DND-41 (cell line): ENCODE results near the gene TEN1.

Experiments
- ATAC-seq: fragments of 200-7000 bp; cut with Tn5 transposase; 3 replicates; pipeline ENCODE4 v1.9.1; 2021; ENCODE audit warnings: low read depth; ENCODE audit not compliant: insufficient read depth
- DNase-seq: peaks from one replicate; pipeline ENCODE4 v3.0.0-alpha.2; 2020
- H2AFZ ChIP-seq: 2 replicates; pipeline ENCODE4 v1.6.0; 2012; ENCODE audit warnings: low read depth, low read length
- H3K27ac ChIP-seq: 2 replicates; pipeline ENCODE4 v1.5.1; 2012; ENCODE audit warnings: low read length, inconsistent platforms
- H3K27me3 ChIP-seq: fragments of 200-600 bp; sonication (generic); 2 replicates; pipeline ENCODE4 v1.6.0; 2012; ENCODE audit warnings: low read length, mild to moderate bottlenecking, inconsistent platforms; ENCODE audit not compliant: insufficient read depth, poor library complexity
- H3K36me3 ChIP-seq: 2 replicates; pipeline ENCODE4 v1.5.1; 2012; ENCODE audit warnings: low read length, inconsistent platforms; ENCODE audit not compliant: insufficient read depth
- H3K4me1 ChIP-seq: 2 replicates; pipeline ENCODE4 v1.5.1; 2012; ENCODE audit warnings: mild to moderate bottlenecking, low read length; ENCODE audit not compliant: insufficient read depth
- H3K4me2 ChIP-seq: 2 replicates; pipeline ENCODE4 v1.6.0; 2012; ENCODE audit warnings: mild to moderate bottlenecking, moderate library complexity, low read length, inconsistent platforms; ENCODE audit not compliant: insufficient read depth
- H3K4me3 ChIP-seq, 2 experiments: fragments of 200-600 bp in 1 of 2; shearing (Covaris generic) in 1 of 2; 2 replicates each; pipeline ENCODE4 v1.5.1; 2012 to 2016; ENCODE audit warnings: inconsistent platforms in 2 of 2, low read length in 2 of 2, mild to moderate bottlenecking in 2 of 2, low read depth in 1 of 2, moderate library complexity in 1 of 2
- H3K79me2 ChIP-seq: 2 replicates; pipeline ENCODE4 v1.6.0; 2012; ENCODE audit warnings: low read length, inconsistent platforms; ENCODE audit not compliant: insufficient read depth
- H3K9ac ChIP-seq: 2 replicates; pipeline ENCODE4 v1.6.0; 2012; ENCODE audit warnings: low read depth, mild to moderate bottlenecking, inconsistent platforms, low read length, moderate library complexity
- H3K9me3 ChIP-seq: 2 replicates; pipeline ENCODE4 v1.5.1; 2012; ENCODE audit warnings: low read length, moderate library complexity, mild to moderate bottlenecking, inconsistent platforms; ENCODE audit not compliant: insufficient read depth, severe bottlenecking
- H4K20me1 ChIP-seq: 2 replicates; pipeline ENCODE4 v1.6.0; 2012; ENCODE audit warnings: low read length; ENCODE audit not compliant: insufficient read depth
- CTCF ChIP-seq: IDR thresholded peaks from 2 replicates; pipeline ENCODE4 v1.5.1; 2012; ENCODE audit warnings: borderline replicate concordance, low read length, moderate library complexity, mild to moderate bottlenecking; ENCODE audit not compliant: poor library complexity, severe bottlenecking; ENCODE audit errors: extremely low read depth
- EZH2 ChIP-seq: IDR thresholded peaks from 3 replicates; pipeline ENCODE4 v1.6.1; 2012; ENCODE audit warnings: borderline replicate concordance, low read depth, mild to moderate bottlenecking, moderate library complexity, low read length, inconsistent platforms; ENCODE audit not compliant: severe bottlenecking

TEN1 gene

GRCh38 chr17:76046064-76046463 lies 67.0 kb downstream of the TEN1 start:
- no peak overlapping the region for H3K4me3 ChIP-seq
- DNase-seq = no peak
- no peaks in the 10 kb centered on the region for H3K9me3 ChIP-seq
- peaks cover 96% of the 10 kb centered on the region for H3K36me3 ChIP-seq
- H3K4me2 ChIP-seq = no peak overlapping the region
- no peak overlapping the region for H3K9ac ChIP-seq
- no peak for TF ChIP-seq CTCF
- no peak for TF ChIP-seq EZH2
- H3K27me3 ChIP-seq = no peaks in the 10 kb centered on the region
- no peak overlapping the region for H3K27ac ChIP-seq
- H2AFZ ChIP-seq = no peak overlapping the region
- H3K4me1 ChIP-seq = no peaks in the 10 kb centered on the region
- no peaks in the 10 kb centered on the region; the same call in 1 of the 2 replicates for H3K79me2 ChIP-seq
- no peak for ATAC-seq
- no peaks in the 10 kb centered on the region for H4K20me1 ChIP-seq

- Histone ChIP-seq H3K36me3 (peaks cover 95% of the 10 kb centered on the region), H3K4me1 (no peaks in the 10 kb centered on the region), H4K20me1 (no peaks in the 10 kb centered on the region), H3K79me2 (peaks cover 7% of the 10 kb centered on the region), H3K9me3 (no peaks in the 10 kb centered on the region), H2AFZ (no peak overlapping the region), H3K27me3 (no peaks in the 10 kb centered on the region), H3K27ac (no peak overlapping the region), H3K4me3 (no peak overlapping the region), H3K4me2 (no peak overlapping the region), H3K9ac (no peak overlapping the region)
- DNase-seq = no peak
- no peak for TF ChIP-seq CTCF
- TF ChIP-seq EZH2 = no peak
- ATAC-seq = no peak
Measured at GRCh38 chr17:76048025-76048605, 69.1 kb downstream of the TEN1 start.

GRCh38 chr17:76048711-76049110 lies 69.7 kb downstream of the TEN1 start:
- TF ChIP-seq CTCF (no peak), EZH2 (no peak)
- Histone ChIP-seq H3K27ac (no peak overlapping the region), H3K9me3 (no peaks in the 10 kb centered on the region), H3K4me3 (no peak overlapping the region), H4K20me1 (no peaks in the 10 kb centered on the region), H3K4me2 (no peak overlapping the region), H3K79me2 (peaks cover 9% of the 10 kb centered on the region), H2AFZ (no peak overlapping the region), H3K36me3 (peaks cover 93% of the 10 kb centered on the region), H3K9ac (no peak overlapping the region), H3K27me3 (no peaks in the 10 kb centered on the region), H3K4me1 (no peaks in the 10 kb centered on the region)
- DNase-seq (no peak), ATAC-seq (no peak)
